Tibial nerve (tissue), 4 donors: Measurements from ENCODE around the gene MRPS27.

Experiments
- CTCF ChIP-seq, 5 experiments: fragments of 200-600 bp in 3 of 5; fragments of 450-650 bp in 2 of 5; sonication (generic) in 3 of 5; IDR thresholded peaks; one replicate each; pipeline ENCODE4 v1.5.1; 2016 to 2019; ENCODE audit warnings: antibody characterized with exemption in 5 of 5, mild to moderate bottlenecking in 3 of 5, moderate library complexity in 2 of 5
- EP300 ChIP-seq, 2 donors: sonication (generic); formaldehyde crosslinking; IDR thresholded peaks; one replicate each; pipeline ENCODE4 v1.6.1; 2017; ENCODE audit warnings: antibody characterized with exemption in 2 of 2, mild to moderate bottlenecking in 1 of 2
- POLR2A ChIP-seq, 2 donors: fragments of 450-650 bp; IDR thresholded peaks; one replicate each; pipeline ENCODE4 v1.6.1; 2017; ENCODE audit warnings: antibody characterized with exemption in 2 of 2, mild to moderate bottlenecking in 2 of 2, moderate library complexity in 2 of 2

GRCh38 chr5:72241346-72242003, 78.6 kb downstream of the MRPS27 start:
- TF ChIP-seq CTCF (IDR thresholded peaks at IDR 0.05) = no peak
- TF ChIP-seq POLR2A (IDR thresholded peaks at IDR 0.05) = no peak
- no peak for TF ChIP-seq EP300 (IDR thresholded peaks at IDR 0.05)
